Measurements from ENCODE around the gene KDM2B.
A peak's percentile ranks its signal among the peaks of the same experiment; 100 is the strongest.

GRCh38 chr12:121499929-121500793, 80.7 kb downstream of the KDM2B start:
- TF ChIP-seq, protein P1, sequence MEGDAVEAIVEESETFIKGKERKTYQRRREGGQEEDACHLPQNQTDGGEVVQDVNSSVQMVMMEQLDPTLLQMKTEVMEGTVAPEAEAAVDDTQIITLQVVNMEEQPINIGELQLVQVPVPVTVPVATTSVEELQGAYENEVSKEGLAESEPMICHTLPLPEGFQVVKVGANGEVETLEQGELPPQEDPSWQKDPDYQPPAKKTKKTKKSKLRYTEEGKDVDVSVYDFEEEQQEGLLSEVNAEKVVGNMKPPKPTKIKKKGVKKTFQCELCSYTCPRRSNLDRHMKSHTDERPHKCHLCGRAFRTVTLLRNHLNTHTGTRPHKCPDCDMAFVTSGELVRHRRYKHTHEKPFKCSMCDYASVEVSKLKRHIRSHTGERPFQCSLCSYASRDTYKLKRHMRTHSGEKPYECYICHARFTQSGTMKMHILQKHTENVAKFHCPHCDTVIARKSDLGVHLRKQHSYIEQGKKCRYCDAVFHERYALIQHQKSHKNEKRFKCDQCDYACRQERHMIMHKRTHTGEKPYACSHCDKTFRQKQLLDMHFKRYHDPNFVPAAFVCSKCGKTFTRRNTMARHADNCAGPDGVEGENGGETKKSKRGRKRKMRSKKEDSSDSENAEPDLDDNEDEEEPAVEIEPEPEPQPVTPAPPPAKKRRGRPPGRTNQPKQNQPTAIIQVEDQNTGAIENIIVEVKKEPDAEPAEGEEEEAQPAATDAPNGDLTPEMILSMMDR (IDR thresholded peaks at IDR 0.05; ENCODE audit: low read depth, low read length), result peak; percentile 99
- TF ChIP-seq MAX (IDR thresholded peaks at IDR 0.05; ENCODE audit: low read depth, low read length) (no peak), POLR2A (IDR thresholded peaks at IDR 0.05; ENCODE audit: extremely low read depth, insufficient read length) (no peak)

Measured in NB4 (cell line).